DND-41 (cell line): ENCODE data around the gene TTLL3.

ENCODE experiments used
- ATAC-seq: fragments of 200-7000 bp; cut with Tn5 transposase; 3 replicates; pipeline ENCODE4 v1.9.1; 2021; ENCODE audit warnings: low read depth; ENCODE audit not compliant: insufficient read depth
- DNase-seq: peaks from one replicate; pipeline ENCODE4 v3.0.0-alpha.2; 2020
- H2AFZ ChIP-seq: 2 replicates; pipeline ENCODE4 v1.6.0; 2012; ENCODE audit warnings: low read depth, low read length
- H3K27ac ChIP-seq: 2 replicates; pipeline ENCODE4 v1.5.1; 2012; ENCODE audit warnings: low read length, inconsistent platforms
- H3K27me3 ChIP-seq: fragments of 200-600 bp; sonication (generic); 2 replicates; pipeline ENCODE4 v1.6.0; 2012; ENCODE audit warnings: low read length, mild to moderate bottlenecking, inconsistent platforms; ENCODE audit not compliant: insufficient read depth, poor library complexity
- H3K36me3 ChIP-seq: 2 replicates; pipeline ENCODE4 v1.5.1; 2012; ENCODE audit warnings: low read length, inconsistent platforms; ENCODE audit not compliant: insufficient read depth
- H3K4me1 ChIP-seq: 2 replicates; pipeline ENCODE4 v1.5.1; 2012; ENCODE audit warnings: mild to moderate bottlenecking, low read length; ENCODE audit not compliant: insufficient read depth
- H3K4me2 ChIP-seq: 2 replicates; pipeline ENCODE4 v1.6.0; 2012; ENCODE audit warnings: mild to moderate bottlenecking, moderate library complexity, low read length, inconsistent platforms; ENCODE audit not compliant: insufficient read depth
- H3K4me3 ChIP-seq, 2 experiments: fragments of 200-600 bp in 1 of 2; shearing (Covaris generic) in 1 of 2; 2 replicates each; pipeline ENCODE4 v1.5.1; 2012 to 2016; ENCODE audit warnings: inconsistent platforms in 2 of 2, low read length in 2 of 2, mild to moderate bottlenecking in 2 of 2, low read depth in 1 of 2, moderate library complexity in 1 of 2
- H3K79me2 ChIP-seq: 2 replicates; pipeline ENCODE4 v1.6.0; 2012; ENCODE audit warnings: low read length, inconsistent platforms; ENCODE audit not compliant: insufficient read depth
- H3K9ac ChIP-seq: 2 replicates; pipeline ENCODE4 v1.6.0; 2012; ENCODE audit warnings: low read depth, mild to moderate bottlenecking, inconsistent platforms, low read length, moderate library complexity
- H3K9me3 ChIP-seq: 2 replicates; pipeline ENCODE4 v1.5.1; 2012; ENCODE audit warnings: low read length, moderate library complexity, mild to moderate bottlenecking, inconsistent platforms; ENCODE audit not compliant: insufficient read depth, severe bottlenecking
- H4K20me1 ChIP-seq: 2 replicates; pipeline ENCODE4 v1.6.0; 2012; ENCODE audit warnings: low read length; ENCODE audit not compliant: insufficient read depth
- EZH2 ChIP-seq: IDR thresholded peaks from 3 replicates; pipeline ENCODE4 v1.6.1; 2012; ENCODE audit warnings: borderline replicate concordance, low read depth, mild to moderate bottlenecking, moderate library complexity, low read length, inconsistent platforms; ENCODE audit not compliant: severe bottlenecking
- TF ChIP-seq, protein P1 (sequence below): IDR thresholded peaks from 2 replicates; pipeline ENCODE4 v1.5.1; 2012; ENCODE audit warnings: borderline replicate concordance, low read length, moderate library complexity, mild to moderate bottlenecking; ENCODE audit not compliant: poor library complexity, severe bottlenecking; ENCODE audit errors: extremely low read depth

The TTLL3 gene

DNA sequence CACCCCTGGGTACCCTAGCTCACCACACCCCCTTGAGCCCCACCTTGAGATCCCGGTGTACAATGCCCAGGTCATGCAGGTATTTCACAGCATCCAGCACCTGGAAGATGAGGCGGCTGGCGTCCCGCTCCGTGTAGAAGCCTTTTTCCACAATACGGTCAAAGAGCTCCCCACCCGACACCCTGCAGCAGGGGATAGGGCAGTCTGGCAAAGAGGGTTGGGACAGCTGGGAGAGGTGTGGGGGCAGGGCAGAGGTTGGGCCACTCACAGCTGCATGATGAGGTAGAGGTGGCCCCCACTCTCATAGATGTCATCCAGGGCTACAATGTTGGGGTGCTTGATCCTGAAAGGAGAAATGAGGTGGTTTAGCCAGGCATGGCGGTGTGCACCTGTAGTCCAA lies 47.2 kb upstream of the TTLL3 start:
- Histone ChIP-seq H3K4me3 (no peak overlapping the region), H3K4me2 (no peak overlapping the region), H2AFZ (no peak overlapping the region), H4K20me1 (no peaks in the 10 kb centered on the region), H3K9me3 (no peaks in the 10 kb centered on the region), H3K79me2 (no peaks in the 10 kb centered on the region), H3K27me3 (no peaks in the 10 kb centered on the region), H3K27ac (no peak overlapping the region), H3K4me1 (no peaks in the 10 kb centered on the region), H3K36me3 (no peaks in the 10 kb centered on the region), H3K9ac (no peak overlapping the region)
- TF ChIP-seq, protein P1, sequence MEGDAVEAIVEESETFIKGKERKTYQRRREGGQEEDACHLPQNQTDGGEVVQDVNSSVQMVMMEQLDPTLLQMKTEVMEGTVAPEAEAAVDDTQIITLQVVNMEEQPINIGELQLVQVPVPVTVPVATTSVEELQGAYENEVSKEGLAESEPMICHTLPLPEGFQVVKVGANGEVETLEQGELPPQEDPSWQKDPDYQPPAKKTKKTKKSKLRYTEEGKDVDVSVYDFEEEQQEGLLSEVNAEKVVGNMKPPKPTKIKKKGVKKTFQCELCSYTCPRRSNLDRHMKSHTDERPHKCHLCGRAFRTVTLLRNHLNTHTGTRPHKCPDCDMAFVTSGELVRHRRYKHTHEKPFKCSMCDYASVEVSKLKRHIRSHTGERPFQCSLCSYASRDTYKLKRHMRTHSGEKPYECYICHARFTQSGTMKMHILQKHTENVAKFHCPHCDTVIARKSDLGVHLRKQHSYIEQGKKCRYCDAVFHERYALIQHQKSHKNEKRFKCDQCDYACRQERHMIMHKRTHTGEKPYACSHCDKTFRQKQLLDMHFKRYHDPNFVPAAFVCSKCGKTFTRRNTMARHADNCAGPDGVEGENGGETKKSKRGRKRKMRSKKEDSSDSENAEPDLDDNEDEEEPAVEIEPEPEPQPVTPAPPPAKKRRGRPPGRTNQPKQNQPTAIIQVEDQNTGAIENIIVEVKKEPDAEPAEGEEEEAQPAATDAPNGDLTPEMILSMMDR = no peak
- TF ChIP-seq EZH2 = no peak
- DNase-seq (no peak), ATAC-seq (no peak)

- no peaks in the 10 kb centered on the region for H3K4me1 ChIP-seq
- 0 out of 2 replicates have a peak, but pooled peaks cover 7% of the 10 kb centered on the region for H4K20me1 ChIP-seq
- H3K9ac ChIP-seq = no peak overlapping the region
- no peaks in the 10 kb centered on the region for H3K79me2 ChIP-seq
- TF ChIP-seq, protein P1 = no peak
- TF ChIP-seq EZH2 = no peak
- H3K36me3 ChIP-seq = no peaks in the 10 kb centered on the region
- H3K27me3 ChIP-seq = no peaks in the 10 kb centered on the region
- no peak overlapping the region for H3K27ac ChIP-seq
- H3K9me3 ChIP-seq = no peaks in the 10 kb centered on the region
- no peak overlapping the region for H2AFZ ChIP-seq
- no peak overlapping the region for H3K4me2 ChIP-seq
- DNase-seq (no peak), ATAC-seq (no peak)
- H3K4me3 ChIP-seq = no peak overlapping the region
Observed at GRCh38 chr3:9765865-9766264, 44.2 kb upstream of the TTLL3 start.

DNA sequence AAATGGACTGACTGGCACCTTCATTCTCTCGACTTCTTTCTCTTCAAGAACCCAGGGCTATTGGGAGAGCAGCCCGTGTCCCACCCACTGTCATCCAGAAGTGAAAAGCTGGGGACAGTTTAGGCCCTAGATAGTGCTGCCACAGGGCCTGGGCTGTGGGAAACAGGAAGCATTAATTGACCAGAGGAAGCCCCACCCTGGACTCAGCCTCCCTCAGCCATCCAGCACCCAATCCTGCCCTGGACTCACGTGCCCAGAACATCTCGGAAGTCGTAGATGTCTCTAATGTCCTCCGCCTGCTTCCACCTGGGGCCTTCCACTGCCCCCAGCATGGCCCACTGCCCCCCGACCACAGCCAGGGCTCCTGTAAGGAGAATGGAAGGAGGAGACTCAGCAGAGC lies 42.6 kb upstream of the TTLL3 start:
- Histone ChIP-seq H3K27me3 (no peaks in the 10 kb centered on the region), H3K36me3 (no peaks in the 10 kb centered on the region), H3K4me3 (no peak overlapping the region), H3K27ac (no peak overlapping the region), H3K9me3 (no peaks in the 10 kb centered on the region), H3K79me2 (no peaks in the 10 kb centered on the region), H4K20me1 (0 out of 2 replicates have a peak, but pooled peaks cover 7% of the 10 kb centered on the region), H3K4me2 (no peak overlapping the region), H2AFZ (no peak overlapping the region), H3K9ac (no peak overlapping the region), H3K4me1 (no peaks in the 10 kb centered on the region)
- TF ChIP-seq, protein P1 = no peak
- no peak for TF ChIP-seq EZH2
- DNase-seq = no peak
- ATAC-seq = no peak

GRCh38 chr3:9768141-9768775 lies 41.8 kb upstream of the TTLL3 start:
- Histone ChIP-seq H2AFZ (no peak overlapping the region), H3K27me3 (no peaks in the 10 kb centered on the region), H3K4me1 (no peaks in the 10 kb centered on the region), H3K9me3 (no peaks in the 10 kb centered on the region), H3K4me2 (no peak overlapping the region), H3K9ac (no peak overlapping the region), H3K27ac (no peak overlapping the region), H4K20me1 (0 out of 2 replicates have a peak, but pooled peaks cover 7% of the 10 kb centered on the region), H3K4me3 (no peak overlapping the region), H3K79me2 (no peaks in the 10 kb centered on the region), H3K36me3 (no peaks in the 10 kb centered on the region)
- TF ChIP-seq, protein P1 = no peak
- no peak for TF ChIP-seq EZH2
- ATAC-seq (no peak), DNase-seq (no peak)
